Hypothalamus (tissue), 51 donors: Measurements from ENCODE around the gene SRCIN1.

Experiments used
- DNase-seq, 51 donors: peaks; one replicate each; lab custom pipeline; 2025; lab: John Stamatoyannopoulos, UW

Gene SRCIN1

GRCh38 chr17:38585056-38585917 lies 20.5 kb downstream of the SRCIN1 start:
- no peak for DNase-seq

GRCh38 chr17:38584350-38584925 lies 21.3 kb downstream of the SRCIN1 start:
- peak in 39 of 51 donors; percentile 14 to 84 (median 42) for DNase-seq

- DNase-seq, result no peak
These were observed 21.9 kb downstream of the SRCIN1 start for GRCh38 chr17:38583828-38584349.

GRCh38 chr17:38583176-38583575 lies 22.6 kb downstream of the SRCIN1 start:
- DNase-seq, result no peak

- no peak for DNase-seq
These were observed 23.7 kb downstream of the SRCIN1 start for GRCh38 chr17:38582069-38582468.

- peak in 35 of 51 donors; percentile 8 to 83 (median 49) for DNase-seq
These were observed 25.8 kb downstream of the SRCIN1 start for GRCh38 chr17:38579934-38580333.

GRCh38 chr17:38579083-38579480 lies 26.7 kb downstream of the SRCIN1 start:
- DNase-seq, result no peak

GRCh38 chr17:38578229-38579082 lies 27.3 kb downstream of the SRCIN1 start:
- no peak for DNase-seq

- DNase-seq, result no peak
These were observed 28.0 kb downstream of the SRCIN1 start for GRCh38 chr17:38577645-38578173.

GRCh38 chr17:38577244-38577643 lies 28.5 kb downstream of the SRCIN1 start:
- peak in 2 of 51 donors; percentile 18 to 33 for DNase-seq

- DNase-seq, result peak in 1 of 51 donors; percentile 50
These were observed 30.0 kb downstream of the SRCIN1 start for GRCh38 chr17:38575781-38576180.

GRCh38 chr17:38574712-38575111 lies 31.0 kb downstream of the SRCIN1 start:
- no peak for DNase-seq

- peak in 42 of 51 donors; percentile 15 to 82 (median 60) for DNase-seq
These were observed 32.9 kb downstream of the SRCIN1 start for GRCh38 chr17:38572669-38573365.

GRCh38 chr17:38571833-38572668 lies 33.7 kb downstream of the SRCIN1 start:
- DNase-seq, result peak in 11 of 51 donors; percentile 22 to 65 (median 37)

GRCh38 chr17:38569701-38570512 lies 35.8 kb downstream of the SRCIN1 start:
- peak in 30 of 51 donors; percentile 22 to 75 (median 46) for DNase-seq

GRCh38 chr17:38568845-38569510 lies 36.8 kb downstream of the SRCIN1 start:
- peak in 40 of 51 donors; percentile 26 to 90 (median 66) for DNase-seq

GRCh38 chr17:38568274-38568673 lies 37.5 kb downstream of the SRCIN1 start:
- peak in 1 of 51 donors; percentile 49 for DNase-seq
